ENCODE results near the gene MAP3K6. TPM values are rescaled to one million over a fixed set of nuclear protein-coding genes. Genes with fewer than 3 reads are reported as not detected.

The MAP3K6 gene
- total RNA-seq, 4 donors from 2014 or later, result 31.1 to 64.3 (median 54.3) TPM

- H3K27ac ChIP-seq, result no peak overlapping the region
- no peak for ATAC-seq
- H3K27me3 ChIP-seq, result peaks cover 10% of the 10 kb centered on the region
- H3K36me3 ChIP-seq, result no peaks in the 10 kb centered on the region
- no peak overlapping the region for H3K4me3 ChIP-seq
- H3K4me1 ChIP-seq, result peaks cover 0 to 10% (median 0%) of the 10 kb centered on the region in 3 donors
- TF ChIP-seq POLR2AphosphoS5 (IDR thresholded peaks at IDR 0.05) (no peak), POLR2A (IDR thresholded peaks at IDR 0.05) (no peak), CTCF (IDR thresholded peaks at IDR 0.05) (no peak), EP300 (IDR thresholded peaks at IDR 0.05) (no peak)
- 73 to 81% methylated on average over 5 to 11 of the region's 12 CpGs for WGBS, 2 donors (ENCODE audit: low coverage in 1 of 2)
- H3K9me3 ChIP-seq, result no peaks in the 10 kb centered on the region
Observed at GRCh38 chr1:27377760-27378495, 11.2 kb upstream of the MAP3K6 start.

- no peaks in the 10 kb centered on the region for H3K36me3 ChIP-seq
- H3K27ac ChIP-seq, result no peak within 1 kb of the TSS
- no peak within 1 kb of the TSS for H3K4me3 ChIP-seq
- H3K4me1 ChIP-seq, result peaks cover 0 to 8% (median 0%) of the 10 kb centered on the region in 3 donors
- TF ChIP-seq CTCF (IDR thresholded peaks at IDR 0.05) (no peak), POLR2AphosphoS5 (IDR thresholded peaks at IDR 0.05) (no peak), EP300 (IDR thresholded peaks at IDR 0.05) (no peak), POLR2A (IDR thresholded peaks at IDR 0.05) (no peak)
- 56 to 60% methylated on average over 1 to 2 of the region's 4 CpGs for WGBS, 2 donors (ENCODE audit: low coverage in 1 of 2)
- H3K27me3 ChIP-seq, result no peaks in the 10 kb centered on the region
- ATAC-seq, result no peak
- no peaks in the 10 kb centered on the region for H3K9me3 ChIP-seq
Observed at GRCh38 chr1:27374362-27375086, 7.8 kb upstream of the MAP3K6 start, which contains the start of gene FCN3. FCN3 (minus strand) TSS chr1:27374824; CDS start chr1:27374818, 6 bp downstream.

GRCh38 chr1:27372808-27373690, 6.3 kb upstream of the MAP3K6 start:
- Histone ChIP-seq H3K27me3 (no peaks in the 10 kb centered on the region), H3K27ac (no peak overlapping the region), H3K4me3 (no peak overlapping the region), H3K9me3 (no peaks in the 10 kb centered on the region), H3K36me3 (no peaks in the 10 kb centered on the region), H3K4me1 (peaks cover 0 to 22% (median 0%) of the 10 kb centered on the region in 3 donors)
- 94% methylated on average over 3 of the region's 11 CpGs; no CpG with 5 or more reads in 1 of the 2 donors for WGBS, 2 donors (ENCODE audit: low coverage in 1 of 2)
- no peak for ATAC-seq
- TF ChIP-seq EP300 (IDR thresholded peaks at IDR 0.05) (no peak), CTCF (IDR thresholded peaks at IDR 0.05) (no peak), POLR2A (IDR thresholded peaks at IDR 0.05) (no peak)

- no peaks in the 10 kb centered on the region for H3K9me3 ChIP-seq
- H3K27ac ChIP-seq, result no peak overlapping the region
- TF ChIP-seq EP300 (IDR thresholded peaks at IDR 0.05) (no peak), CTCF (IDR thresholded peaks at IDR 0.05) (no peak), POLR2AphosphoS5 (IDR thresholded peaks at IDR 0.05) (no peak), POLR2A (IDR thresholded peaks at IDR 0.05) (no peak)
- WGBS, 2 donors (ENCODE audit: low coverage in 1 of 2), result 82% methylated on average over 15 of the region's 19 CpGs; no CpG with 5 or more reads in 1 of the 2 donors
- no peak overlapping the region for H3K4me3 ChIP-seq
- no peaks in the 10 kb centered on the region for H3K36me3 ChIP-seq
- peaks cover 5 to 30% (median 7%) of the 10 kb centered on the region in 3 donors for H3K4me1 ChIP-seq
- no peak for ATAC-seq
- no peaks in the 10 kb centered on the region for H3K27me3 ChIP-seq
Observed at GRCh38 chr1:27372022-27372807, 5.5 kb upstream of the MAP3K6 start.
